GM18498 (cell line): ENCODE data around the gene OSBPL2.

Experiments used
- ATAC-seq: cut with Tn5 transposase; IDR thresholded peaks from one replicate; pipeline ENCODE4 v1.9.1; 2021; ENCODE audit warnings: mild to moderate bottlenecking, moderate library complexity; ENCODE audit not compliant: unreplicated experiment

The OSBPL2 gene

DNA sequence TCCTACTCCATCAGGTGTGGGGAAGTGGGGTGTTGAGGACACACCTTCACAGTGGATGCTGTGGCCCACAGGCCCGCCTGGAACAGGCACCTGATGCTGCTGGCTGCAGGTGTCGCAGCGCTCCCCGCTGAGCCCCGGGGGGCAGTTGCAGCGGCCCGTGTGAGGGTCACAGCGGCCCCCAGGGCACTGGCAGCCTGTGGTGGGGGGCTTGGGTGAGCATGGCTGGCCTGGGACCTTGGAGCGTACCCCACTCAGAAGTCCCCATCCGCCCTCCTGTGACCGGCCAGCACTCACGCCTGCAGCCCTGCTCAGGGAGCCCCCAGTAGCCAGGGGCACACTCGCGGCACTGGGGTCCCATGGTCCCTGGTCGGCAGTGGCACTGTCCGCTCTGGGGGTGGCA is 83.7 kb downstream of the OSBPL2 start:
- ATAC-seq, result no peak

DNA sequence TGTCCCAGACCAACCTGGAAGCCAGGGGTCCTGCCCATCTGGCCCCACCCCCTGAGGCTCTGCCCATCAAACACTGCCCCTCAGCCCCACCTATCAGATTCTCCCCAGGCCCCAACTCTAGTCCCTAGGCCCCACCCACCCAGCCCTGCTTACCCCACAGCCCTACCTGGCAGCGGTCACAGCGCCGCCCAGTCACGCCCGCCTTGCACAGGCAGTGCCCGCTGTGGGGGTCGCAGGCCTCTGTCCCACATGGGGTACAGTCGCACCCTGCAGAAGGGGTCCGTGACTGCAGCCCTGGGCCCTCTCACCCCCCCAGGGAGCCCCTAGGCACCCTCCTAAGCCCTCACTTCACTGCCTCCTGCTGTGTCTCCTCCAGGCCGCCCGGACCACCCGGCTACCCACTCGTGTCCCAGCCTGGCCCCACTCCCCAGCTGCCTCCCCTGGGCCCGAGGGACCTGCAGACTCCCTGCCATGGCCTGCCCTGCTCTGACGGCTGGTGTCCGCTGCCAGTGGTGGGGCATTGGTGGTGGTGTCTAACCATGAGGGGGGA is 84.2 kb downstream of the OSBPL2 start:
- no peak for ATAC-seq

DNA sequence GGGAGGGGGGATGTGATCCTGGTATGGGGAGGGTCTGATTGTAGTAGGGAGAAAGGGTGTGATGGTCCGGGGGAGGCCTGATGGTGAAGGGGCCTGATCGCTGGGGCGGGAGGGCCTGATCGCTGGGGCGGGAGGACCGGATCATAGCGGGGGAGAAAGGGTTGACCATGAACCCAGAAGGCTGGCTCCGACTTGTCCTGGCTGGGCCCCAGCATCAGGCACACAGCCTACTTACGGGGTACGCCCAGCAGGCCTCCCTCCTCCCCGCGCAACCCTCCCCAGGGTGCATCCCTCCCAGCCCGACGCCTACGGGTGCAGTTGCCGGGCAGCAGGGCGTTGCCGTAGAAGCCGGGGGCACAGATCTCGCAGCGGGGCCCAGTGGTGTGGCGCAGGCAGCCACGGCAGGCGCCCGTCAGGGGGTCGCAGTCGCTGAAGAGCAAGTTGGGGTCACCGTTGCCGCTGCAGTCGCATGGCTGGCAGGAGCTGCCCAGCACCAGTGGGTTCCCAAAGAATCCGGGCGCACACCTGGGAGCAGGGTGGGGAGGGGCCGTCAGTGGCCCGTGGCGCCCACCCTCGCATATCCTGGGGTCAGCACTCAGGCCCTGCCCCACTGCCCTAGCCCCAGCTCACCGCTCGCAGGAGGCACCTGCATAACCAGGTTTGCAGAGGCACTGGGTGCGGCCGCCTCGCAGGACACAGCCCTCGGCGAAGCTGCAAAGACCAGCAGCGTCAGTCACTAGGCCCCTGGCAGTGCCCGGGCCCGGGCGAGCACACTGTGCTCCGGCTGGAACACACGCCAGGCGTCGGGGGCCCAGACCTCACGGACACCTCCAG is 85.0 kb downstream of the OSBPL2 start:
- ATAC-seq, result no peak

GRCh38 chr20:62323980-62324906 is 85.9 kb downstream of the OSBPL2 start:
- no peak for ATAC-seq

- ATAC-seq, result no peak
These were observed 87.0 kb downstream of the OSBPL2 start for GRCh38 chr20:62325172-62325905.

- ATAC-seq, result no peak
These were observed 88.2 kb downstream of the OSBPL2 start for GRCh38 chr20:62326559-62326958.

DNA sequence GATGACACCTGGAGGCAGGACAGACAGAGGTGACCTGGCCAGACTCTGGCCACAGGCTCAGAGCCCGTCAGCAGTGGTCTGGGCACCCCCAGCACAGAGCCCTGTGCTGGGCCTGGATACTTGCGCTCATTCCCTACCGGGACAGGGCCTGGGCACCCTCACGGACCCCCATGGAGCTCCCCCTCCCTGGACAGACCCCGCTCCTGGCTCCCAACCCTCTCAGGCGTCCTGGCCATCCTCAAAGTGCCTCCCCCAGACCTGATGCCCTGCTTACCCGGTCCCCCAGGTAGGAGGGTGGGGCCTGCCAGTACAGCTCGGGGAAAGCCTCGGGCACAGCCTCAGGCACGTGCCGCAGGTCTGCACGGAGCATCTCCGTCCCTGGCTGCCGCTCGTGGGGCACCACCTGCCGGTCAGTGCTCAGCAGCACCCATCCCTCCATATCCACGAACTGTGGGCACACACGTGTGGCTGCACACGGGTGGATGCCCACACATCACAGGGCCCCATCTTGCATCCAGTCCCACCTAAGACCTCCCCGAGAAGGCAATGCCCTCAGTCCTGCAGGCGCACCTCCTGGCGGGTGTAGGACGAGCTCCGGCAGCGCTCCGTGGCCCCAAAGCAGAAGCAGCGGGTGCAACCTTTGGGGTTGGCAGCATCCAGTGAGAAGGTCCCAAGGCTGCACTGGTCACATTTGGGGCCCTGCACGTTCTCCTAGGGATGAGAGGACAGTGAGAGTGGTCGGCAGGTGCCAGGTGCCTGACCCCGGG is 88.8 kb downstream of the OSBPL2 start:
- ATAC-seq, result no peak

DNA sequence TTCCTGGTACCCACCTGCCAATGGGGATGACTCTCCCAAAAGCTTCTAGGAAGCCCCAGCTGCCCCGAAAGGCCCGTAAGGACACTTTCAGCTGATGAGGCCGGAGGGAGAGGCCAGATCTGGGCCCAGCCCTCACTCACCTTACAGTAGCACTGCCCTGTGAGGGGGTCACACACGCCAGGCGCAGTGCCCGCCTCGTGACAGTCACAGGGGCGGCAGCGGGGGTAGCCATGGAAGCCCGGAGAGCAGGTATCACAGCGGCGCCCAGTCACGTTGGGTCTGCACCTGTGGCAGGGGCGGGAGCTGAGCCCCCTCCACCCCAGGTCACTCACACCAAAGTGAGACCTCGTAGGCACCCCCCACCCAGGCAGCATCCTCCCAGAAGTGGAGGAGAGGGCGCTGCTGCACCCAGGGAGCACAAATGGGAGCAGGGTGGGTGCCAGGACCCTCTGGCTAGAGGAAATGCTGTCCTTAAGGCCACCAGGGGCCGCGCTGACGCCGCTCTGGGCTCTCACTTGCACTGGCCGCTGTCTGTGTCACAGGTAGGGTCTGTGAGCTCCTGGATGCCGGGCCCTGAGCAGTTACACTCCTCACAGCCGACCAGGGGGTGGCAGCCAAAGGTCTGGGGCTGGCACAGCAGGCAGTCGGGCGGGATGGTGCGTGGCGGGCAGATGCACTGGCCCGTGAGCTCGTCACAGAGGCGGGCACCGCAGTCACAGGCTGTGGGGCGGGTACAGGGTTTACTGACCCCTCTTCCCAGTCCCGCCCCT is 89.6 kb downstream of the OSBPL2 start:
- no peak for ATAC-seq

- no peak for ATAC-seq
These were observed 90.5 kb downstream of the OSBPL2 start for GRCh38 chr20:62328684-62329388.

DNA sequence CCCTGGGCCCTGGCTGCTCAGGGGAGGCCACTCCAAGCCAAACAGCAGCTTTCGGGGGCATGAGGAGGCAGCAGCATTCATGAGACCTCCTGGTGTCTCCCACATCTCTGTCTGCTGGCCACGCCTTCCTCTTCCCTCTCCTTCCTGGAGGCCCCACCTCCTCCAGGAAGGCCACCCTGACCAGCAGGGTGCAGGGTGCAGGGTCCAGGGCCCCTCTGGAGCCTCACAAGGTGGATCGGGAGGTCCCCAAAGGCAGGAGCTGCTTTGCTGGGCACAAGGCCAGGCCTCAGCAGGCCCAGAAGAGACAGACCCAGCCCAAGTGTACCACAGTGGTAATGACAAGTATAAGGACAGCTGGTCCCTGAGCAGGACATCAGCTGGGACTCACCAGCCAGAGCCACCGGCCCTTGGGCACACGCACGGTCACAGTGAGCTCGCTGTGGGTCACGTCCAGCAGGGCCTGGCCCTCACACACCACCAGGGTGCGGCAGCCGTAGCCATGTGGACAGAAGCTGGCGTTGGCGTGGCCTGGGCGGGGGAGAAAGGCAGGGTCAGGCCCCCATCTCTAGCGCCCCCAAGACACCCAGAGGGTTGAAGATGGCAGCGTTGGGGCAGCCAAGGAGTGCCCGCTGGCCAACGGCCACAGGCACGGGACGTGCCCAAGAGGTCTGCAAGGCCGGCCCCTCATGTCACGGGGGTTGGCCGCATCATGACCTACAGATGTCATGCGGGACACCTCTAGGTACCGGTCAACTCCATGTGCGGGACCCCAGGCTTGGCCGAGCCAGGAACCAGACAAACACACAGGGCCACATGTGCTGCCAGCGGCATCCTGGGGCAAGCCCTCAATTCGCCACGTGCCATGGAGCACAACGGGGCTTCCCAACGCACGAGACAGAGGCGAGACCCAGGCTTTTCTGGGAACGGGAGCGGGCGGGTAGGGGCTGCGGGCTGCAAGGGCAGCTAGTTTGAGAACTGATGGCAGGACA is 91.4 kb downstream of the OSBPL2 start:
- no peak for ATAC-seq

DNA sequence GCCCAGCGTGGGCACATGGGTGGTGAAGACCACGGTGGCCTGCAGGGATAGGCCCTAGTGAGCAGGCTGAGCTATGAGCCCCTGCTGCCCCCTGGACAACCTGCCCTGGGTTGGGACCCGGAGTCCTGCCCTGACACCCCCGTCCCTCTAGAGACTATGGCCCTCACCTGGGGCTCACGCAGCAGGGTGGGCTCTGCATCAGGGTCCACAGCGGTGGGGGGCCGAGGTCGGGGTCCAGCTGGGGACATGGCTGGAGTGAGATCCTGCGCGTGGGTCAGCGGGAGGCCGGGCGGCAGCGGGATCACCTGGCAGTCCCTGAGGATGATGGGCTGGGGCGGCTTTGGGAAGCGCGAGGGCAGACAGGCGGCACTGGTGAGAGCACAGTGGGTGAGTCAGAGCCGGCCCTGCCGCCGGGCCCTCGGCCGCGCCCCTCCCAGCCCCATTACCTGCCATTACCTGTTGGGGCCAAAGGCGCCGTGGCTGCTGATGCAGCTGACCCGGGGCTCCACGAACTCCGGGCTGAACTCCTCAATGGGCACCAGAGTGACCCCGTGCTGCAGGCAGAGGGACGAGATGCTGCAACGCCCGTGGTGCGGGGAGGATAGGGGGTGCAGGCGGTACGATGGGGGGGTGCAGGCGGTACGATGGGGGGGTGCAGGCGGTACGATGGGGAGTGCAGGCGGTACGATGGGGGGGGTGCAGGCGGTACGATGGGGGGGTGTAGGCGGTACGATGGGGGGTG is 92.4 kb downstream of the OSBPL2 start:
- no peak for ATAC-seq

- no peak for ATAC-seq
These were observed 93.0 kb downstream of the OSBPL2 start for GRCh38 chr20:62331347-62331746.

DNA sequence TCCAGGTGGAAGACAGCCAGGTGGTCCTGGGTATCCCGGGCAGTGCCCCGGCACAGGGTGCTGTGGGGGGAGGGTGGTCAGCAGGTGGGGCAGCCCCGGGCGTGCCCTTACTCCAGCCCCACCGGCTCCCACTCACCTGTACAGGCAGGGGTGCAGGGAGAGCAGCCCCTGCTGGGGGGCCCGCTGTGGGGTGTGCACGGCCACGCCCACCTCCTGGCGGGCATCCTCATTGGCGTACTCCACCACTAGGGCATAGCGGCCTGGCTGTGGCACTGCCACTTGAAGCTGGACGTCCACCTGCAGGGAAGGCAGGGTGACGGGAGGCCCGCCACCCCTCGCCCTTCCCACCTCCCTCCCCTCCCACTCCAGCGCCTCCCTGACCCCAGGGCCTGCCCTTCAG is 94.1 kb downstream of the OSBPL2 start:
- ATAC-seq, result no peak

- no peak for ATAC-seq
These were observed 94.9 kb downstream of the OSBPL2 start for GRCh38 chr20:62332989-62333819.

GRCh38 chr20:62333820-62334595 is 95.7 kb downstream of the OSBPL2 start:
- no peak for ATAC-seq
